Brain microvascular endothelial cell (primary cell): ENCODE data around the gene CDH23.

Source experiments
- DNase-seq: peaks from one replicate; pipeline ENCODE4 v3.0.0-alpha.2; 2020
- H3K27ac ChIP-seq: fragments of 250-450 bp; sonication (Bioruptor Pico); 2 replicates; pipeline ENCODE4 v1.5.1; 2020; ENCODE audit warnings: mild to moderate bottlenecking, moderate library complexity
- H3K27me3 ChIP-seq: fragments of 250-450 bp; sonication (Bioruptor Pico); replicated peaks from 2 replicates; pipeline ENCODE4 v1.5.1; 2020; ENCODE audit warnings: mild to moderate bottlenecking
- H3K36me3 ChIP-seq: fragments of 250-450 bp; sonication (Bioruptor Pico); replicated peaks from 2 replicates; pipeline ENCODE4 v1.5.1; 2020; ENCODE audit warnings: mild to moderate bottlenecking
- H3K4me3 ChIP-seq: 2 replicates; pipeline ENCODE4 v1.5.1; 2011; ENCODE audit warnings: low read depth, mild to moderate bottlenecking, control low read depth, low read length, moderate library complexity
- in situ Hi-C: cut with HindIII; loops from 2 replicates; pipeline ENCODE4 v1.10.0; 2017; ENCODE audit warnings: low sequenced_read_pairs, low pct_ligation_motif_present
- TF ChIP-seq, protein P1 (sequence below): IDR thresholded peaks from 2 replicates; pipeline ENCODE4 v1.5.1; 2011; ENCODE audit warnings: low read depth, mild to moderate bottlenecking, moderate library complexity, low read length, control low read depth, inconsistent platforms; ENCODE audit errors: missing control alignments

CDH23 gene

DNA sequence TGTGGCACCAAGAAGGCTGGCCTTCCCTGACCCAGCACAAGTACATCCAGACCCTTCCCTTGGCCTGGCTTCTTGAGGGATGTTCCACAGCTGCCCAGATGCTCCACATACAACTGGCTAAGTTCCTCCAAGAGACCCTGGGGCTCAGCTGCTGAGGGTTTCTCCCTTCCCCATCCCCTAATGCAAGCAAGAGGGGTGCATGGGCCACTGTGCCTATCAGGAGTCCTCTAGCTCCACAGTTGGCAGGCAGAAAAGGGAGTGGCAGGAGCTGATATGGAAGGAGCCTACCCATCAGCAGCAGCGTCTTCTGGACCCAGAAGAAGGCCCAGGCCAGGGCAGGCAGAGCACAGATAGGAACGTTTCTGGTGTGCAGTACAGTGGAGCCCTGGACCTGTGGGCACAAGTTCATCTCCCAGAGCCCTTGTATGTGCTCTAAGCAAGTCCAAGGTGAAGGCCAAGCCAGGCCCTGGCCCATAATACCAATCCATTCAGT is 350.4 kb downstream of the CDH23 start:
- Histone ChIP-seq H3K27me3 (no peaks in the 10 kb centered on the region), H3K36me3 (no peaks in the 10 kb centered on the region), H3K4me3 (no peak overlapping the region), H3K27ac (no peak overlapping the region)
- TF ChIP-seq, protein P1, sequence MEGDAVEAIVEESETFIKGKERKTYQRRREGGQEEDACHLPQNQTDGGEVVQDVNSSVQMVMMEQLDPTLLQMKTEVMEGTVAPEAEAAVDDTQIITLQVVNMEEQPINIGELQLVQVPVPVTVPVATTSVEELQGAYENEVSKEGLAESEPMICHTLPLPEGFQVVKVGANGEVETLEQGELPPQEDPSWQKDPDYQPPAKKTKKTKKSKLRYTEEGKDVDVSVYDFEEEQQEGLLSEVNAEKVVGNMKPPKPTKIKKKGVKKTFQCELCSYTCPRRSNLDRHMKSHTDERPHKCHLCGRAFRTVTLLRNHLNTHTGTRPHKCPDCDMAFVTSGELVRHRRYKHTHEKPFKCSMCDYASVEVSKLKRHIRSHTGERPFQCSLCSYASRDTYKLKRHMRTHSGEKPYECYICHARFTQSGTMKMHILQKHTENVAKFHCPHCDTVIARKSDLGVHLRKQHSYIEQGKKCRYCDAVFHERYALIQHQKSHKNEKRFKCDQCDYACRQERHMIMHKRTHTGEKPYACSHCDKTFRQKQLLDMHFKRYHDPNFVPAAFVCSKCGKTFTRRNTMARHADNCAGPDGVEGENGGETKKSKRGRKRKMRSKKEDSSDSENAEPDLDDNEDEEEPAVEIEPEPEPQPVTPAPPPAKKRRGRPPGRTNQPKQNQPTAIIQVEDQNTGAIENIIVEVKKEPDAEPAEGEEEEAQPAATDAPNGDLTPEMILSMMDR = no peak
- in situ Hi-C loops = no loop called here
- no peak for DNase-seq

DNA sequence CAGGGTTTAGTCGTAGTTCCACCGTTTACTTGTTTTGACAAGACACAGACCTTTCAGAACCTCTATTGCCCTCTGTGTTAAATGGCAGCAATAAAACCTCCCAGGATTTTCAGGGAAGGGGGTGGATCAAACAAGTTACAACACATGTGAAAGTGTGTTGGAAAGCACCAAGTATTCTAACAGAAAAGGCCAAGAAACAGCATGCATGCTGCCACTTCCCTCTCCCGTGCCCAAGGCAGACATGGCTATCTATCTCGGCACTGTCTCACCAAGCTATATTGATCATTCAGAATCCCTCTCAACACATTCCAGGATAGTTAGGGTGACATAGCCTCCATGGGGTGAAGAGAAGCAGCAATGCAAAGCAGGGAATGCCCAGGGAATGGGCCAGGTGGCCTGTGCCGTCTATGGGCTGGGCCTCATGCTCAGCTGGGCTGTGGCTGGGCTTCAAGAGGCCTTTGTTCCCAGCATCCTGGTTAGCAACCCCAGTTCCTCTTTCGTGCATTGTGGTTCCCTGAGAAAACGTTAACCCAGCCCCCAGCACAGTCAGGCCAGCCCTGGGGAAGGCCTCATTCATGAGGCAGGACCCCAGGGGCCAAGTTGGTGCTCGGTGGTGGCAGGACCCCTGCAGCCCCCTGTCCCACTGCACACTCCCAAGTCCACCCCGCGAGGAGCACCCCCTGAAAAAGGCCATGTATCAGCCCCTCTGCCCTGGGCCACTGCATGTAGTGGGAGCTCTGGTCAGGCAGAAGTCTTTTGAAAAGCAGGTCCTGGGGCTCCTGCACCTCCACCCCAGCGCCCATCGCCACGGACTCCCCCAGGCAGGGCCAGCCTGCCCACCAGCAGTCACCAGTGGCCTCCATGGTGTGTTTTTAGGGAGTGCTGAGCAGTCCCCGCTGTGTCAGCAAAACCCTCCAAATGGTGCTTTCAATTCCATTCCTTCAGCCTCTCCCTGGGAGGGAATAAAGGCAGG is 351.1 kb downstream of the CDH23 start:
- Histone ChIP-seq H3K27me3 (no peaks in the 10 kb centered on the region), H3K36me3 (no peaks in the 10 kb centered on the region), H3K4me3 (no peak overlapping the region), H3K27ac (no peak overlapping the region)
- in situ Hi-C loops = no loop called here
- TF ChIP-seq, protein P1 = no peak
- DNase-seq = no peak

DNA sequence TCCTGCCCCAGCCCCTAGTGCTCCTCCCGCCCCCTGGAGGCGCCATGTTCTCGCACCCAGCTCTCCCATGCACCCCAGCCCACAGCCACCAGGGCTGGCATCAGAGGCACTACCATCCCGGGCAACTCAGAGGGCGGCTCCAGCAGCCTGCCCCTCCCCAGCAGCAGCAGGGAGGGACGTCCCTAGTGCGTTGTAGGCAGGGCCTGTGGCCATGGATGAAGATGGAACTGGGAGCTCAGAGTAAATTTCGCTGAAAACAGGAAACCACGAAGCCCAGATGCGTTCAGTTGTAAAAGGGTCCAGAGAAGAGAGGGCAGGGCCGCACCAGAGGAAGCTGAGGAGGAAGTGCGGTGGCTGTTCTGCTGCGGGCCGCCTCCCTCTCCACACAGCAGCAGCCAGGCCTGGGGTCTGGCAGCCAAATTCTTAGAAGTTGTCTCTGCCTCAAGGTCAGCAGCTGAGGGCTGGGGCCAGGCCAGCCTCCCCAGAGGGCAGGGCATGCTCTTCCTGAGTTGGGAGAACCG is 352.0 kb downstream of the CDH23 start:
- in situ Hi-C loops = no loop called here
- TF ChIP-seq, protein P1 = no peak
- Histone ChIP-seq H3K36me3 (no peaks in the 10 kb centered on the region), H3K27me3 (no peaks in the 10 kb centered on the region), H3K4me3 (no peak overlapping the region), H3K27ac (no peak overlapping the region)
- no peak for DNase-seq

DNA sequence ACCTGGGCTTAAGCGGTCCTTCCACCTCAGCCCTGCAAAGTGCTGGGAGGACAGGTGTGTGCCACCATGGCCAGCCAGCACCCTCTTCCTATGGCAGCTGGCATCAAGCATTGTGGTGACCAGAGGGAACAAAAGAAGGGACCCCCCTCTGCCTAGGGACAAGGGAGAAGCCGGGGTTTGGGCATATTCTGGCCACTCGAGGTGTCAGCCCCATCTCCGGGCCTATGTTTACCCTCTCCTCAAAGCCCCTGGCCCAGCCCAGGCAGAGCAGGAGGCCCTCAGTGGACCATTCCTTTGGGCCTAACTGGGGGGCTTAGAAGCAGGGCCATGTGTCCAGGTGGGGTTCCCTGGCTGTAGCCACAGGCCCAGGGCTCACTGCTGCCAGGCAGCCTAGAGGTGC is 352.7 kb downstream of the CDH23 start:
- TF ChIP-seq, protein P1 = no peak
- no peak for DNase-seq
- no peak overlapping the region for H3K27ac ChIP-seq
- H3K4me3 ChIP-seq = no peak overlapping the region
- in situ Hi-C loops = no loop called here
- H3K36me3 ChIP-seq = no peaks in the 10 kb centered on the region
- H3K27me3 ChIP-seq = no peaks in the 10 kb centered on the region

DNA sequence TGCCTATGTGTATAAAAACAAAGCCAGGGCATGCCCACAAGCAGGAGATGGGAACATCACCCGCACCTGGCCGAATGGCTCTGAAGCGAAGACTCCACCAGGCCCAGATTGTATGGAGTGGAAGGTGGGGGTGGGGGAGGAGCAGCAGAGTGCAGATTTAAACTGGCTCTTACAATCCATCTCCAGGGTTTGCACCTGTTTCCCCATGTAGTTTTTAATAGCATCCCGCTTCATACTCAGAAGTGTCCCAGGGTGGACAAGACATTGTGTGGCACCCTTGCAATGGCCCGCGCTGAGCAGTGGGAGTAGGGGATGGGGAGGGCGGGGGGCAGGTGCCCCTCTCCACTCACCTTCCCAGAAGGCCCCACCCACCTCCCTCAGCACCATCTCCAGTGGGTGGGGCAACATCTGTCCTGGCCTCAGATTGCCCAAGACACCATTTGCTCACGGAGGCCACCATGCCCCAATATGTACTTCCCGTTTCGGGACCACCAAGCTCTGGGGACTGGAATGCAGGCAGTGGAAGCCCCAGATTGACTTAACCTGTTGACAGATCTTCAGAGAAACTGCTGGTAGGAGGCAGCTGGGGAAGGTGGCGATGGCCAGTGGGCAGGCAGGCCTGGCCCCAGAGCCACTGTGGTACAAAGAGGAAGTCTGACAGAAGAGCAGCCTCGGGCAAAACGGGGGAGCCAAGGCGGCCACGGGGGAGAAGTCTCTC is 353.6 kb downstream of the CDH23 start:
- H3K27me3 ChIP-seq = no peaks in the 10 kb centered on the region
- in situ Hi-C loops = no loop called here
- H3K27ac ChIP-seq = no peak overlapping the region
- no peak overlapping the region for H3K4me3 ChIP-seq
- TF ChIP-seq, protein P1 = no peak
- no peak for DNase-seq
- no peaks in the 10 kb centered on the region for H3K36me3 ChIP-seq
